HepG2 (cell line): ENCODE measurements around the gene DIP2C. TPM values are rescaled to one million over a fixed set of nuclear protein-coding genes. Genes with fewer than 3 reads are reported as not detected.
A peak's percentile ranks its signal among the peaks of the same experiment; 100 is the strongest.

Experiments used
- ATAC-seq: fragments of 200-7000 bp; cut with Tn5 transposase; 3 replicates; pipeline ENCODE4 v1.9.1; 2020; ENCODE audit warnings: mild to moderate bottlenecking, moderate library complexity
- BruUV-seq: library from RNA; stranded (reverse); fragments of 400-500 nt; replicated peaks from 2 replicates; lab custom pipeline; 2021; lab: Mats Ljungman, UMichigan
- CTCF ChIA-PET: fragments of 300-600 bp; formaldehyde crosslinking; extraction: SDS; loops from one replicate; lab custom pipeline; 2021; ENCODE audit warnings: low total read pairs, inconsistent platforms, low intra/inter-chr PET ratio; lab: Yijun Ruan, JAX
- POLR2A ChIA-PET: fragments of 350-600 bp; sonication (Branson Sonifier 250); formaldehyde crosslinking; loops from one replicate; lab custom pipeline; 2020; ENCODE audit warnings: antibody characterized with exemption, inconsistent platforms; lab: Yijun Ruan, JAX
- DNase-seq: peaks from one replicate; pipeline ENCODE4 v3.0.0-alpha.2; 2015; ENCODE audit warnings: low spot score
- FAIRE-seq: peaks from 3 replicates; lab custom pipeline; 2011; peaks lifted over from hg19 to GRCh38; lab: Jason Lieb, UNC
- H2AFZ ChIP-seq: one replicate; pipeline ENCODE4 v1.6.1; 2011; ENCODE audit warnings: low read length, inconsistent platforms
- H3K27ac ChIP-seq: fragments of 300-600 bp; 3 replicates; pipeline ENCODE4 v1.8.0; 2011; ENCODE audit warnings: mixed run types, mild to moderate bottlenecking, mixed read lengths, low read length, inconsistent platforms; ENCODE audit not compliant: insufficient read depth; ENCODE audit errors: extremely low read length
- H3K27me3 ChIP-seq, 2 experiments: fragments of 200-600 bp in 1 of 2; 2 replicates in 1 of 2; 3 replicates in 1 of 2; pipeline versions ENCODE4 v1.6.0 to v1.8.0; 2011; ENCODE audit warnings: low read length in 2 of 2, mild to moderate bottlenecking in 2 of 2, moderate library complexity in 2 of 2, inconsistent platforms in 1 of 2; ENCODE audit not compliant: insufficient read depth in 2 of 2, control insufficient read depth in 1 of 2
- H3K36me3 ChIP-seq, 2 experiments: fragments of 200-600 bp in 1 of 2; replicated peaks in 1 of 2; 2 replicates in 1 of 2; 3 replicates in 1 of 2; pipeline versions ENCODE4 v1.5.1 to v1.8.0; 2011; ENCODE audit warnings: low read length in 2 of 2, inconsistent platforms in 1 of 2; ENCODE audit not compliant: insufficient read depth in 2 of 2, control insufficient read depth in 1 of 2
- H3K4me1 ChIP-seq: 2 replicates; pipeline ENCODE4 v1.5.1; 2012; ENCODE audit warnings: low read length, inconsistent platforms; ENCODE audit not compliant: insufficient read depth
- H3K4me2 ChIP-seq: 2 replicates; pipeline ENCODE4 v1.6.0; 2011; ENCODE audit warnings: low read depth, low read length, inconsistent platforms
- H3K4me3 ChIP-seq, 3 experiments: fragments of 200-600 bp in 1 of 3; sonication (generic), shearing (Covaris generic) in 1 of 3; replicated peaks in 1 of 3; 2 replicates each; pipeline ENCODE4 v1.5.1; 2011 to 2016; ENCODE audit warnings: low read length in 3 of 3, inconsistent platforms in 2 of 3, low read depth in 2 of 3, mild to moderate bottlenecking in 2 of 3, control low read depth in 1 of 3, mixed read lengths in 1 of 3; ENCODE audit not compliant: insufficient read depth in 1 of 3
- H3K79me2 ChIP-seq: one replicate; pipeline ENCODE4 v1.6.1; 2011; ENCODE audit warnings: low read length, inconsistent platforms; ENCODE audit not compliant: insufficient read depth
- H3K9ac ChIP-seq: 2 replicates; pipeline ENCODE4 v1.6.0; 2011; ENCODE audit warnings: mild to moderate bottlenecking, low read depth, low read length, inconsistent platforms; ENCODE audit not compliant: insufficient read depth
- H3K9me3 ChIP-seq: 2 replicates; pipeline ENCODE4 v1.5.1; 2012; ENCODE audit warnings: mild to moderate bottlenecking, low read length
- H4K20me1 ChIP-seq: 2 replicates; pipeline ENCODE4 v1.6.0; 2011; ENCODE audit warnings: inconsistent platforms, mild to moderate bottlenecking, low read length, moderate library complexity; ENCODE audit not compliant: insufficient read depth
- ATF4 ChIP-seq, 2 experiments: fragments of 450-650 bp in 1 of 2; sonication (generic) in 1 of 2; formaldehyde crosslinking; IDR thresholded peaks; 2 replicates each; pipeline versions ENCODE4 v1.5.0 to v1.8.0; 2020 to 2022; ENCODE audit warnings: mild to moderate bottlenecking in 1 of 2, missing genetic modification reagents in 1 of 2
- DBP ChIP-seq: sonication (generic); formaldehyde crosslinking; IDR thresholded peaks from 2 replicates; pipeline ENCODE4 v1.4.0; 2020; ENCODE audit warnings: missing genetic modification reagents; ENCODE audit errors: not compliant biosample characterization
- IRF2 ChIP-seq: IDR thresholded peaks from 2 replicates; pipeline ENCODE4 v1.6.1; 2018; ENCODE audit warnings: missing genetic modification reagents, missing compliant biosample characterization
- NFIB ChIP-seq: sonication (generic); formaldehyde crosslinking; IDR thresholded peaks from 2 replicates; pipeline ENCODE4 v1.9.0; 2021; ENCODE audit warnings: missing genetic modification reagents, mild to moderate bottlenecking, borderline replicate concordance
- PLRG1 ChIP-seq: fragments of 450-650 bp; conservative IDR thresholded peaks from 2 replicates; pipeline ENCODE4 v1.6.1; 2016
- POGZ ChIP-seq: sonication (generic); formaldehyde crosslinking; IDR thresholded peaks from 2 replicates; pipeline ENCODE4 v1.4.0; 2020; ENCODE audit warnings: mild to moderate bottlenecking, missing genetic modification reagents
- RFXAP ChIP-seq: sonication (generic); formaldehyde crosslinking; IDR thresholded peaks from 2 replicates; pipeline ENCODE4 v1.4.0; 2020; ENCODE audit warnings: missing genetic modification reagents, borderline replicate concordance
- SRSF4 ChIP-seq: fragments of 200-400 bp; formaldehyde crosslinking; IDR thresholded peaks from one replicate; pipeline ENCODE4 v1.6.1; 2018; ENCODE audit warnings: mild to moderate bottlenecking, low read depth, low read length, moderate library complexity; ENCODE audit not compliant: poor library complexity, severe bottlenecking
- YY1 ChIP-seq: IDR thresholded peaks from 2 replicates; pipeline ENCODE4 v1.6.1; 2011; ENCODE audit warnings: low read length, low read depth, moderate library complexity, mild to moderate bottlenecking; ENCODE audit not compliant: insufficient read depth, insufficient replicate concordance
- ZBTB2 ChIP-seq: sonication (generic); formaldehyde crosslinking; IDR thresholded peaks from 2 replicates; pipeline ENCODE4 v1.8.0; 2022; ENCODE audit warnings: low read depth, missing genetic modification reagents
- ZBTB26 ChIP-seq: IDR thresholded peaks from 2 replicates; pipeline ENCODE4 v1.6.1; 2016; ENCODE audit warnings: missing compliant biosample characterization, missing genetic modification reagents, borderline replicate concordance
- ZNF609 ChIP-seq: sonication (generic); formaldehyde crosslinking; IDR thresholded peaks from 2 replicates; pipeline ENCODE4 v1.4.0; 2020; ENCODE audit warnings: mild to moderate bottlenecking, missing genetic modification reagents, borderline replicate concordance
- WGBS: methylation state at CpG from one replicate; pipeline ENCODE4 v1.1.6; 2017; ENCODE audit warnings: low lambda C conversion rate; 5-methylcytosine and 5-hydroxymethylcytosine counted together
- in situ Hi-C: cut with HindIII; loops from 2 replicates; pipeline ENCODE4 v1.10.0; 2017; ENCODE audit warnings: low pct_unique_long_range_greater_than_20kb; ENCODE audit not compliant: extremely low pct_ligation_motif_present
- intact Hi-C: fragments of 100-400 bp; cut with micrococcal nuclease; formaldehyde crosslinking; loops from one replicate; pipeline ENCODE4 v1.10.0; 2022; ENCODE audit not compliant: unreplicated experiment
- polyA plus RNA-seq, 8 experiments: library from polyadenylated mRNA; depleted of rRNA in 3 of 8; stranded (reverse) in 7 of 8; unstranded in 1 of 8; fragments of >200 nt; fragmentation: Illumina TruSeq in 4 of 8; extraction: Trizol in 4 of 8; gene quantifications; 2 replicates each; pipeline versions ENCODE4 v1.2.1 to v1.2.3, GENCODE V29; 2011 to 2016; ENCODE audit warnings: low read depth in 4 of 8, missing spikeins in 1 of 8, mixed read lengths in 1 of 8; ENCODE audit not compliant: insufficient read depth in 1 of 8
- total RNA-seq, 5 experiments: library from RNA; depleted of rRNA; stranded (reverse); fragments of >200 nt; fragmentation: Illumina TruSeq; extraction: Trizol; gene quantifications; 2 replicates each; pipeline ENCODE4 v1.2.3, GENCODE V29; 2016; ENCODE audit warnings: low read depth in 1 of 5

DIP2C gene
- total and polyA plus RNA-seq, 2 of the 13 experiments (the other 11 are each of a cell fraction or from before 2014, with no cell fraction given) = 2.2 to 2.7 TPM

GRCh38 chr10:624605-625332, 64.7 kb downstream of the DIP2C start (continued):
- TF ChIP-seq ATF4 (CRISPR knock-in tag; IDR thresholded peaks at IDR 0.05) (no peak), YY1 (no peak)

- no peaks in the 10 kb centered on the region for H3K9me3 ChIP-seq
- no TSS peak for BruUV-seq
- POLR2A ChIA-PET = interaction anchor here (1.2 to 2.9 kb wide), 3 partner anchors 20 to 49 kb away, joined by 3 to 14 read pairs (median 4); no protein-coding TSS in a partner anchor
- peaks cover 4% of the 10 kb centered on the region; the same call in 1 of the 2 replicates for H4K20me1 ChIP-seq
- H3K27ac ChIP-seq = no peak overlapping the region
- intact Hi-C loops (no loop called here), in situ Hi-C loops (no loop called here)
- H3K27me3 ChIP-seq = no peaks in the 10 kb centered on the region
- no peak overlapping the region for H2AFZ ChIP-seq
- no peaks in the 10 kb centered on the region for H3K36me3 ChIP-seq
- peak overlapping the region; percentile 52 for H3K9ac ChIP-seq
- peaks cover 24% of the 10 kb centered on the region for H3K4me1 ChIP-seq
- peak overlapping the region; percentile 18 to 64 (median 51); a peak in 5 of 6 replicates for H3K4me3 ChIP-seq
- no peaks in the 10 kb centered on the region for H3K79me2 ChIP-seq
- peak overlapping the region; percentile 86 for H3K4me2 ChIP-seq
- FAIRE-seq (no peak), ATAC-seq (peak; percentile 46; the same call in 2 of the 3 replicates), DNase-seq (no peak)
- WGBS = no CpG with 5 or more reads among the region's 8 CpGs
- CTCF ChIA-PET = no interaction called here
- no peak for TF ChIP-seq DBP (CRISPR knock-in tag)
- no peak for TF ChIP-seq IRF2 (CRISPR knock-in tag)
- no peak for TF ChIP-seq ZNF609 (CRISPR knock-in tag)
- TF ChIP-seq SRSF4 = no peak
- no peak for TF ChIP-seq ZBTB26 (CRISPR knock-in tag)
- TF ChIP-seq ZBTB2 (CRISPR knock-in tag) = no peak
- TF ChIP-seq NFIB = no peak
- TF ChIP-seq RFXAP (CRISPR knock-in tag) = no peak
- no peak for TF ChIP-seq POGZ
- TF ChIP-seq PLRG1 = no peak
These were observed 65.2 kb downstream of the DIP2C start for GRCh38 chr10:624312-624604.
